Lower leg skin (tissue), 3 donors: ENCODE results near the gene IRF1.

Experiments used
- CTCF ChIP-seq, 3 donors: fragments of 450-650 bp; IDR thresholded peaks; one replicate each; pipeline ENCODE4 v1.5.1; 2016; ENCODE audit warnings: antibody characterized with exemption in 3 of 3, mild to moderate bottlenecking in 3 of 3, moderate library complexity in 2 of 3
- POLR2A ChIP-seq, 2 donors: fragments of 450-650 bp; IDR thresholded peaks; one replicate each; pipeline ENCODE4 v1.6.1; 2016 to 2017; ENCODE audit warnings: antibody characterized with exemption in 2 of 2, mild to moderate bottlenecking in 1 of 2, moderate library complexity in 1 of 2

- TF ChIP-seq CTCF (IDR thresholded peaks at IDR 0.05) (no peak), POLR2A (IDR thresholded peaks at IDR 0.05) (no peak)
Measured at GRCh38 chr5:132451387-132451786, 39.2 kb downstream of the IRF1 start.
